Placental pericyte (primary cell): ENCODE measurements around the gene ZNF787. TPM values are rescaled to one million over a fixed set of nuclear protein-coding genes. Genes with fewer than 3 reads are reported as not detected.

Experiments
- small RNA-seq: library from RNA; depleted of rRNA; stranded (forward); fragments of <200 nt; gene quantifications from one replicate; pipeline ENCODE3, GENCODE V24; 2012; ENCODE audit warnings: low replicate concordance
- total RNA-seq: library from RNA; depleted of rRNA; stranded (reverse); fragments of >200 nt; gene quantifications from 2 replicates; pipeline ENCODE4 v1.2.3, GENCODE V29; 2012

Gene ZNF787
- 17.5 and 37.5 TPM in 2 replicates for total RNA-seq

DNA sequence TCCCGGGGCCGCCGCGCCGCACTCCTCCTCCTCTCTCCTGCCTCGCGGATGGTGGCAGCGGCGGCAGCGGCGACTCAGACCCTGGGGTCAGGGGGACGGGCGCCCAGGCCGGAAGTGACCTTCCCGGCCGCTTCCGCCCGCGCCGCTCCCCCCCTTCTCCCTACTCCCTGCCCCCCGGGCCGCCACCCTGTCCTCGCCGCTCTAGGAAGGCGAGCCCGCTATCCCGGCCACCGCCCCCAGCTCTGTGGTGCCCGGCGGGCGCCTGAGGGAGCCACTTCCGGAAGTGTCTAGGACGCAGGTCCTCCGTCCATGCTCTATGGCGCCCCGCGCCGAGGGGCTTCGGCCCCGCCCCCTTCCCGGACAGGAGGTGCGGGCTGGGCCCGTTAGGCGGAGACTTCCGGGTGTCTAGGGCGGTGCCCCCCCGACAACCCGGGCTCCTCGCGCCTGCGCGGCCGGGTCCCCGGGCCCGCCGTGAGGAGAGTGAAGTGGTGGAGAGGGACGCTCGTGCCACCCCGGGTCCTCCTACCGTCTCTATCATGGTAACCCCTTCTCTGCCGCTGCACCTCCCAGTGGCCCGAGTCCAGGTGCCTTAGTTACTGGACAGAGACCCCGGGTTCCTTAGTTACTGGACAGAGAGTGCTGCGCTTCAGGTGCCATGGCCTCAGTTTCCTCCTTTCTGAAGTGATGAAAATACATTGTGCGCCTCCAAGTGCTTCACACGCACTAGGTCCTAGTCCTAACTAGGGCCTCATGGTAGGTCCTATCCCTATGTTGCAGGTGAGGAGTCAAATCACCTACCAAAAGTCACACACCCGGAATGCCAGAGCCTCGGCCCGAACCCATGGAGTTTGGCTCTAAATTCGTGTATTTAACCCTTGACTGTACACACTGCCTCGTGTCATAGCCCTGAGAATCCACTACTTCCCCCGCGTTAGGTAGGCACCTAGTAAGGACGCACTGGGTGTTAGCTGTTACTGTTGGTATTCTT lies at the start of gene ZNF787:
Gene ZNF787 (minus strand): TSS at position 116 of the 988 bp plus-strand sequence. CDS start 18,078 bp downstream, outside the sequence.

DNA sequence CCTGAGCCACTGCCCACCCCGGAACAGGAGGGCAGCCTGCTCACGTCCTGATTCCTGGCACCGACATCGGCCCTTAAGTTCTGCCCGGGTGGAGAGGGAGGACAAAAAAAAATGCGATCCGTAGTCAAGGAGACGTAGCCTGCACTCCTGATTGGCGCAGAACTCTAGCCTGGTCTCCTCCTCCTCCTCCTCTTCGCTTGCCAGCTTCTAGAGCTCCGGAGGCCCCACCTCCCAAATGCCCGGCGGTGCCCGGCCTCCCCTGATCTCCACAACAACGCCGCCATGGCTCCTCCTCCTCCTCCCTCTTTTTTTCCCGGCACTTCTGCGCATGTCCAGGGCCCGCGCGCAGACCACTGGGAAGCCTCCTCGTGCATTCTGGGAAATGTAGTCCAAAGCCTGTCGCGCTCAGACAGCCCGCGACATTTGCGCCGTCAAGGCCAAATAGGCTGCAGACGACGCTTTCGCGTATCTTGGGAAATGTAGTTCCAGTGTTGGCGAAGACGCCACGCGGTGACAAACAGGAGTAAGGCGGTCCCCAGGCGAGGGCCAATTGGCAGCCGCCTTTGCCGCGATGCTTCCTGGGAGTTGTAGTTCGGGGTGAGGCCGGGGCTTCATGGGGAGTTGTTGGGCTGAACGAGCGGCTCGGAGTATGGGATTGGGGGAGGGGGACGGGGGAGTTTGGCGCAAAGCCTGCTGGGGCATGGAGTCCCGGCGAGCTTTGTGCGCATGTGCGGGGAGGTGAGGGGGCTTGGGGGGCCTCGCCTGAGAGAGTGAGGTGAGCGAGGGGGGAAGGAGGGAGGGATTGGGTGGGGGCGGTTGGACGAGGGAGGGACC lies 19.7 kb upstream of the ZNF787 start, which contains the start of gene ZNF444:
Gene ZNF444 (plus strand): TSS at position 705 of the 834 bp plus-strand sequence. CDS start 5,625 bp downstream, outside the sequence.

Small RNA genes lying within 50 kb of the gene (small RNA-seq; reads per million reads assigned to genes)
- gene AC024580.2 (not detected), gene RF00019 (not detected)

Other genes starting within 250 kb of the ZNF787 start
- not detected in 2 replicates for gene NLRP13, start 189.0 kb downstream of the ZNF787 start, total RNA-seq
- not detected in 2 replicates for gene NLRP8, start 173.5 kb downstream of the ZNF787 start, total RNA-seq
- gene NLRP5, start 134.5 kb downstream of the ZNF787 start, total RNA-seq, result not detected in 2 replicates
- gene ZNF444, start 20.0 kb upstream of the ZNF787 start, total RNA-seq, result 13.1 and 16.9 TPM in 2 replicates
- gene GALP, start 54.7 kb upstream of the ZNF787 start, total RNA-seq, result not detected in 2 replicates
- not detected in 2 replicates for gene ZSCAN5B, start 76.5 kb upstream of the ZNF787 start, total RNA-seq
- not detected in 2 replicates for gene ZSCAN5C, start 81.0 kb upstream of the ZNF787 start, total RNA-seq
- not detected in 2 replicates for gene EDDM13, start 151.5 kb upstream of the ZNF787 start, total RNA-seq
- gene ZSCAN5A, start 193.5 kb upstream of the ZNF787 start, total RNA-seq, result 8.0 and 9.2 TPM in 2 replicates